Muscle layer of duodenum (tissue), 2 donors: ENCODE data around the gene HERC2.
"Not testable (repeated sequence)": the region's sequence is repeated elsewhere in the genome, so short reads cannot be mapped to it uniquely, and the experiment has no call there.

Experiments
- H3K27ac ChIP-seq: one replicate; pipeline ENCODE4 v1.7.0; 2013; ENCODE audit warnings: mild to moderate bottlenecking, low read length
- H3K27me3 ChIP-seq: one replicate; pipeline ENCODE4 v1.7.0; 2013; ENCODE audit warnings: low read depth, mild to moderate bottlenecking, control low read depth, low read length
- H3K36me3 ChIP-seq, 2 donors: one replicate each; pipeline ENCODE4 v1.7.0; 2013; ENCODE audit warnings: low read length in 2 of 2, control low read depth in 1 of 2, mild to moderate bottlenecking in 1 of 2; ENCODE audit not compliant: insufficient read depth in 2 of 2, control insufficient read depth in 1 of 2
- H3K4me1 ChIP-seq, 2 donors: one replicate each; pipeline ENCODE4 v1.7.0; 2013; ENCODE audit warnings: low read length in 2 of 2, mild to moderate bottlenecking in 2 of 2, control low read depth in 1 of 2, moderate library complexity in 1 of 2; ENCODE audit not compliant: insufficient read depth in 2 of 2, control insufficient read depth in 1 of 2
- H3K4me3 ChIP-seq, 2 donors: one replicate each; pipeline ENCODE4 v1.7.0; 2013; ENCODE audit warnings: low read length in 2 of 2, low read depth in 1 of 2, mild to moderate bottlenecking in 1 of 2
- H3K9me3 ChIP-seq, 2 donors: one replicate each; pipeline ENCODE4 v1.7.0; 2013; ENCODE audit warnings: low read length in 2 of 2, control low read depth in 1 of 2, mild to moderate bottlenecking in 1 of 2; ENCODE audit not compliant: control insufficient read depth in 1 of 2
- donor health status: healthy.

Gene HERC2

GRCh38 chr15:28322129-28322588, at the start of gene HERC2:
Gene HERC2 (minus strand): TSS chr15:28322179. CDS start chr15:28321433, 746 bp downstream.
- not testable (repeated sequence) for H3K27ac ChIP-seq, H3K4me3 ChIP-seq, H3K9me3 ChIP-seq, H3K4me1 ChIP-seq, H3K27me3 ChIP-seq, H3K36me3 ChIP-seq

GRCh38 chr15:28365502-28365901, 43.5 kb upstream of the HERC2 start:
- not testable (repeated sequence) for H3K4me1 ChIP-seq, H3K27me3 ChIP-seq, H3K9me3 ChIP-seq, H3K4me3 ChIP-seq, H3K36me3 ChIP-seq, H3K27ac ChIP-seq

GRCh38 chr15:28357984-28358383, 36.0 kb upstream of the HERC2 start, which contains the start of gene GOLGA6L24:
Gene GOLGA6L24 (minus strand): TSS chr15:28358084. CDS start chr15:28358023, 61 bp downstream.
- not testable (repeated sequence) for H3K27ac ChIP-seq, H3K4me3 ChIP-seq, H3K4me1 ChIP-seq, H3K9me3 ChIP-seq, H3K27me3 ChIP-seq, H3K36me3 ChIP-seq

- not testable (repeated sequence) for H3K4me1 ChIP-seq, H3K4me3 ChIP-seq
Measured at GRCh38 chr15:28321358-28322078, 461 bp downstream of the HERC2 start.

GRCh38 chr15:28319725-28320124, 2.3 kb downstream of the HERC2 start:
- H3K27ac ChIP-seq, H3K4me3 ChIP-seq, H3K27me3 ChIP-seq, H3K4me1 ChIP-seq, H3K9me3 ChIP-seq, H3K36me3 ChIP-seq: not testable (repeated sequence)

More at GRCh38 chr15:28321358-28322078, 461 bp downstream of the HERC2 start:
- H3K27me3 ChIP-seq, H3K27ac ChIP-seq, H3K36me3 ChIP-seq, H3K9me3 ChIP-seq: not testable (repeated sequence)

GRCh38 chr15:28318828-28319227, 3.2 kb downstream of the HERC2 start:
- H3K4me1 ChIP-seq, H3K9me3 ChIP-seq, H3K36me3 ChIP-seq, H3K27me3 ChIP-seq, H3K27ac ChIP-seq, H3K4me3 ChIP-seq: not testable (repeated sequence)

GRCh38 chr15:28318122-28318521, 3.9 kb downstream of the HERC2 start:
- H3K27ac ChIP-seq, H3K36me3 ChIP-seq, H3K4me1 ChIP-seq, H3K9me3 ChIP-seq, H3K27me3 ChIP-seq, H3K4me3 ChIP-seq: not testable (repeated sequence)

DNA sequence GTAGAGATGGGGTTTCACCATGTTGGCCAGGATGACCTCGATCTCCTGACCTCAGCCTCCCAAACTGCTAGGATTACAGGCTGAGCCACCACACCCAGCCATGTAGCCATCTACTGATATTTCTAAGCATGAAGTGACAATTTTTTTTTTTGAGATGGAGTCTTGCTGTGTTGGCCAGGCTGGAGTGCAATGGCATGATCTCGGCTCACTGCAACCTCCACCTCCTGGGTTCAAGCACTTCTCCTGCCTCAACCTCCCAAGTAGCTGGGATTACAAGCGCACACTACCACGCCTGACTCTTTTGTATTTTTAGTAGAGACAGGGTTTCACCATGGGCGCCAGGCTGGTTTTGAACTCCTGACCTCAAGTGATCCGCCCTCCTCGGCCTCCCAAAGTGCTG, 5.0 kb downstream of the HERC2 start:
- not testable (repeated sequence) for H3K4me3 ChIP-seq, H3K27ac ChIP-seq, H3K9me3 ChIP-seq, H3K27me3 ChIP-seq, H3K36me3 ChIP-seq, H3K4me1 ChIP-seq

GRCh38 chr15:28310454-28310853, 11.5 kb downstream of the HERC2 start:
- not testable (repeated sequence) for H3K36me3 ChIP-seq, H3K27me3 ChIP-seq, H3K4me1 ChIP-seq, H3K27ac ChIP-seq, H3K9me3 ChIP-seq, H3K4me3 ChIP-seq

DNA sequence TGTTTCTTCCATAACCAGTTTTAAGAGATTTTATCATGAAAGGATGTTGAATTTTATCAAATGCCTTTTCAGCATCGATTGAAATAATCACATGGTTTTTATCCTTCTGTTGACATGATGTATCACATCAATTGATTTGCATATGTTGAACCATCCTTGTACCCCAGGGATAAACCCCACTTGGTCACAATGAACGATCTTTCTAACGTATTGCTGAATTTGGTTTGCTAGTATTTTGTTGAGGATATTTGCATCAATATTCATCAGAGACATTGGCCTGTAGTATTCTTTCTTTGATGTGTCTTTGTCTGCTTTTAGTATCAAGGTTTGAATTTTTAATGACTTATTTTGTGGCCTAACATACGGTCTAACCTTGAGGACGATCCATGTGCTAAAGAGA, 13.3 kb downstream of the HERC2 start:
- H3K27ac ChIP-seq, H3K36me3 ChIP-seq, H3K4me1 ChIP-seq, H3K9me3 ChIP-seq, H3K4me3 ChIP-seq, H3K27me3 ChIP-seq: not testable (repeated sequence)

GRCh38 chr15:28305700-28306099, 16.3 kb downstream of the HERC2 start:
- H3K36me3 ChIP-seq, H3K27ac ChIP-seq, H3K27me3 ChIP-seq, H3K4me1 ChIP-seq, H3K4me3 ChIP-seq, H3K9me3 ChIP-seq: not testable (repeated sequence)

- H3K27me3 ChIP-seq, H3K4me3 ChIP-seq, H3K4me1 ChIP-seq, H3K9me3 ChIP-seq, H3K27ac ChIP-seq, H3K36me3 ChIP-seq: not testable (repeated sequence)
Measured at GRCh38 chr15:28297434-28297833, 24.5 kb downstream of the HERC2 start.
